ENCODE data around the gene PIGW. TPM values are rescaled to one million over a fixed set of nuclear protein-coding genes. Genes with fewer than 3 reads are reported as not detected.

Gene PIGW
- total and polyA plus RNA-seq, 4 donors, result 6.2 to 15.4 (median 10.6) TPM

GRCh38 chr17:36525113-36525512 is 9.7 kb upstream of the PIGW start:
- ATAC-seq (ENCODE audit: insufficient read depth, low FRiP score) (no peak), DNase-seq (no peak)
- Histone ChIP-seq H3K27me3 (ENCODE audit: control insufficient read depth in 3 of 3, insufficient read depth in 3 of 3, low read length in 2 of 3) (no peaks in the 10 kb centered on the region), H3K27ac (ENCODE audit: low read depth in 1 of 2, low read length in 1 of 2) (no peak overlapping the region), H3K36me3 (ENCODE audit: control insufficient read depth in 4 of 4, insufficient read depth in 4 of 4, low read length in 4 of 4) (peaks cover 12 to 30% (median 28%) of the 10 kb centered on the region in 4 donors), H3K4me1 (ENCODE audit: control insufficient read depth in 5 of 5, insufficient read depth in 5 of 5, low read length in 5 of 5) (no peaks in the 10 kb centered on the region), H3K9ac (ENCODE audit: insufficient read depth in 1 of 2, low read length in 2 of 2) (no peak overlapping the region), H3K9me3 (ENCODE audit: control insufficient read depth in 4 of 4, insufficient read depth in 3 of 4, low read length in 3 of 4) (no peaks in the 10 kb centered on the region), H3K4me3 (no peak overlapping the region)
- WGBS, 2 donors, result 78 to 88% methylated on average over 2 of the region's 2 CpGs
- TF ChIP-seq CTCF (IDR thresholded peaks at IDR 0.05; ENCODE audit: control extremely low read depth, extremely low read depth), result no peak

- no peaks in the 10 kb centered on the region for H3K27me3 ChIP-seq (ENCODE audit: control insufficient read depth in 3 of 3, insufficient read depth in 3 of 3, low read length in 2 of 3)
- no peak for ATAC-seq (ENCODE audit: insufficient read depth, low FRiP score)
- no peaks in the 10 kb centered on the region for H3K9me3 ChIP-seq (ENCODE audit: control insufficient read depth in 4 of 4, insufficient read depth in 3 of 4, low read length in 3 of 4)
- no peaks in the 10 kb centered on the region for H3K4me1 ChIP-seq (ENCODE audit: control insufficient read depth in 5 of 5, insufficient read depth in 5 of 5, low read length in 5 of 5)
- H3K36me3 ChIP-seq (ENCODE audit: control insufficient read depth in 4 of 4, insufficient read depth in 4 of 4, low read length in 4 of 4), result peaks cover 12 to 29% (median 26%) of the 10 kb centered on the region in 4 donors
- H3K4me3 ChIP-seq, result no peak overlapping the region
- 94 to 97% methylated on average over 6 of the region's 6 CpGs for WGBS, 2 donors
- TF ChIP-seq CTCF (IDR thresholded peaks at IDR 0.05; ENCODE audit: control extremely low read depth, extremely low read depth), result no peak
- DNase-seq, result no peak
- H3K27ac ChIP-seq (ENCODE audit: low read depth in 1 of 2, low read length in 1 of 2), result no peak overlapping the region
- no peak overlapping the region for H3K9ac ChIP-seq (ENCODE audit: insufficient read depth in 1 of 2, low read length in 2 of 2)
Measured at GRCh38 chr17:36525888-36526287, 8.9 kb upstream of the PIGW start.

- no peak for DNase-seq
Measured at GRCh38 chr17:36527621-36528250, 7.1 kb upstream of the PIGW start.

More at GRCh38 chr17:36527621-36528250, 7.1 kb upstream of the PIGW start:
- TF ChIP-seq CTCF (IDR thresholded peaks at IDR 0.05; ENCODE audit: control extremely low read depth, extremely low read depth), result no peak
- peaks cover 0 to 1% (median 0%) of the 10 kb centered on the region in 5 donors for H3K4me1 ChIP-seq (ENCODE audit: control insufficient read depth in 5 of 5, insufficient read depth in 5 of 5, low read length in 5 of 5)
- WGBS, 2 donors, result 97 to 99% methylated on average over 7 of the region's 7 CpGs
- no peak overlapping the region for H3K9ac ChIP-seq (ENCODE audit: insufficient read depth in 1 of 2, low read length in 2 of 2)
- no peaks in the 10 kb centered on the region for H3K9me3 ChIP-seq (ENCODE audit: control insufficient read depth in 4 of 4, insufficient read depth in 3 of 4, low read length in 3 of 4)
- H3K27ac ChIP-seq (ENCODE audit: low read depth in 1 of 2, low read length in 1 of 2), result no peak overlapping the region
- H3K4me3 ChIP-seq, result no peak overlapping the region
- no peaks in the 10 kb centered on the region for H3K27me3 ChIP-seq (ENCODE audit: control insufficient read depth in 3 of 3, insufficient read depth in 3 of 3, low read length in 2 of 3)
- no peak for ATAC-seq (ENCODE audit: insufficient read depth, low FRiP score)
- H3K36me3 ChIP-seq (ENCODE audit: control insufficient read depth in 4 of 4, insufficient read depth in 4 of 4, low read length in 4 of 4), result peaks cover 12 to 37% (median 28%) of the 10 kb centered on the region in 4 donors
